ENCODE measurements around the gene COL11A1.
A peak's percentile ranks its signal among the peaks of the same experiment; 100 is the strongest.
"Not testable (repeated sequence)": the region's sequence is repeated elsewhere in the genome, so short reads cannot be mapped to it uniquely, and the experiment has no call there.

Gene COL11A1

DNA sequence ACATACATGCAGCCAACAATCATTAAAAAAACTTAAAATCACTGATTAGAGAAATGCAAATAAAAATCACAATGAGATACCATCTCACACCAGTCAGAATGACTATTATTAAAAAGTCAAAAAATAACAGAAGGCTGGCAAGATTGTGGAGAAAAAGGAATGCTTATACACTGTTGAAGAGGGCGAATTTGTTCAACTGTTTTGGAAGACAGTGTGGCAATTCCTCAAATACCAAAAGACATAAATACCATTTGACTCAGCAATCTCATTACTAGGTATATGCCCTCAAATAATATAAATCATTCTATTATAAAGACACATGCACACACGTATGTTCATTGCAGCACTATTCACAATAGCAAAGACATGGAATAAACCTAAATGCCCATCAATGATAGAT lies 19.9 kb upstream of the COL11A1 start:
- not testable (repeated sequence) for H3K4me2 ChIP-seq (ENCODE audit: low read length); H3K23ac ChIP-seq (ENCODE audit: low read length); H3K36me3 ChIP-seq (ENCODE audit: control insufficient read depth in 1 of 2, insufficient read depth in 2 of 2, low read length in 2 of 2); H2BK120ac ChIP-seq (ENCODE audit: insufficient read depth, low read length, poor library complexity); H3K27me3 ChIP-seq (ENCODE audit: insufficient read depth, low read length); H3K9me3 ChIP-seq (ENCODE audit: insufficient read depth, low read depth, low read length); H2BK12ac ChIP-seq (ENCODE audit: low read length); H2AFZ ChIP-seq (ENCODE audit: insufficient read depth, low read length, poor library complexity); H3K4ac ChIP-seq (ENCODE audit: low read depth, low read length); H4K12ac ChIP-seq (ENCODE audit: low read depth, low read length); H3K27ac ChIP-seq (ENCODE audit: low read depth, low read length); H2BK5ac ChIP-seq (ENCODE audit: low read depth, low read length, poor library complexity); H3K4me3 ChIP-seq (ENCODE audit: low read depth, low read length); H3K14ac ChIP-seq (ENCODE audit: low read length); H3K79me1 ChIP-seq (ENCODE audit: low read length); H3K4me1 ChIP-seq (ENCODE audit: control insufficient read depth in 1 of 2, insufficient read depth in 2 of 2, low read length in 2 of 2); H3K9ac ChIP-seq (ENCODE audit: low read length); H3K18ac ChIP-seq (ENCODE audit: low read length); H3K79me2 ChIP-seq (ENCODE audit: control insufficient read depth, insufficient read depth, low read length, poor library complexity); H4K91ac ChIP-seq (ENCODE audit: low read depth, low read length); H2AK5ac ChIP-seq (ENCODE audit: low read length); H4K8ac ChIP-seq (ENCODE audit: low read depth, low read length)
- DNase-seq = peak in 1 of 2 donors; percentile 13
- no CpG with 5 or more reads among the region's 2 CpGs for WGBS (ENCODE audit: extremely low coverage, insufficient coverage, insufficient read length)

- H2AK5ac ChIP-seq (ENCODE audit: low read length) = no peak overlapping the region
- no CpG with 5 or more reads among the region's 2 CpGs for WGBS (ENCODE audit: extremely low coverage, insufficient coverage, insufficient read length)
- no peaks in the 10 kb centered on the region for H3K27me3 ChIP-seq (ENCODE audit: insufficient read depth, low read length)
- H3K23ac ChIP-seq (ENCODE audit: low read length) = no peak overlapping the region
- no peak overlapping the region for H2BK120ac ChIP-seq (ENCODE audit: insufficient read depth, low read length, poor library complexity)
- no peak overlapping the region for H3K4me2 ChIP-seq (ENCODE audit: low read length)
- no peaks in the 10 kb centered on the region for H3K79me1 ChIP-seq (ENCODE audit: low read length)
- no peaks in the 10 kb centered on the region for H3K9me3 ChIP-seq (ENCODE audit: insufficient read depth, low read depth, low read length)
- no peak overlapping the region for H4K12ac ChIP-seq (ENCODE audit: low read depth, low read length)
- H2BK5ac ChIP-seq (ENCODE audit: low read depth, low read length, poor library complexity) = no peak overlapping the region
- no peak overlapping the region for H3K4me3 ChIP-seq (ENCODE audit: low read depth, low read length)
- no peak overlapping the region for H2AFZ ChIP-seq (ENCODE audit: insufficient read depth, low read length, poor library complexity)
- H3K27ac ChIP-seq (ENCODE audit: low read depth, low read length) = no peak overlapping the region
- H3K18ac ChIP-seq (ENCODE audit: low read length) = no peak overlapping the region
- no peak overlapping the region for H2BK12ac ChIP-seq (ENCODE audit: low read length)
- no peaks in the 10 kb centered on the region for H3K4me1 ChIP-seq (ENCODE audit: control insufficient read depth in 1 of 2, insufficient read depth in 2 of 2, low read length in 2 of 2)
- H4K8ac ChIP-seq (ENCODE audit: low read depth, low read length) = no peak overlapping the region
- no peaks in the 10 kb centered on the region for H3K79me2 ChIP-seq (ENCODE audit: control insufficient read depth, insufficient read depth, low read length, poor library complexity)
- no peak overlapping the region for H3K4ac ChIP-seq (ENCODE audit: low read depth, low read length)
- H3K9ac ChIP-seq (ENCODE audit: low read length) = no peak overlapping the region
- H3K36me3 ChIP-seq (ENCODE audit: control insufficient read depth in 1 of 2, insufficient read depth in 2 of 2, low read length in 2 of 2) = no peaks in the 10 kb centered on the region
- no peak overlapping the region for H4K91ac ChIP-seq (ENCODE audit: low read depth, low read length)
- no peak overlapping the region for H3K14ac ChIP-seq (ENCODE audit: low read length)
- peak; percentile 4 to 50 for DNase-seq
Observed at GRCh38 chr1:103125219-103125618, 16.9 kb upstream of the COL11A1 start.

DNA sequence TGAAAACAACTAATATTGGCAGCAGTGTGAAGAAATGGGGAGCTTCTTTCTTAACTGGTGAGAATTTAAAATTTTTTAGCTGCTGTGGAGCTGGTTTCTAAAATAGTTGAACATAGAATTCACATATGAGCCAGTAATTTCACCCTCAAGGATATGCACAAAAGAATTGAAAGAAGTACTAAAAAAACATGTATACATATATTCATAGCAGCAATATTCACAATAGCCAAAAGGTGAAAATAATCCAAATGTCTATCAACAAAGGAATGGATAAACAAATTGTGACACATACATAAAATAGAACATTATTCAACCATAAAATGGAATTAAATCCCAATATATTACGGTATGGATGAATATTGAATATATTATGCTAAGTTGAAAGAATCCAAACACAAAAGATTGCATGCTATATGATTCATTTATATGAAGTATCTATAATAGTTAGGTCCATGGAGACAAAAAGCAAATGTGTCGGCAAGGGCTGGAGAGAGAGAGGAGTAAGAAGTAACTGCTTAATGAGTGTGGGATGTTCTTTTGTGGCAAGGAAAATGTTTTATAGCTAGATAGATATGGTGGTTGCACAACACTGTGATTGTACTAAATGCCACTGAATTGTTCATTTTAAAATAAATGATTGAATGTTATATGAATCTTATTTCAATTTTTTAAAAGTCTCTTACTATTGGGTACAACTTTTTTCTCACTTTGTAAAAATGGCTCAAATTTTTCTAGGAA lies 14.8 kb upstream of the COL11A1 start:
- Histone ChIP-seq H3K79me1 (ENCODE audit: low read length) (no peaks in the 10 kb centered on the region), H3K36me3 (ENCODE audit: control insufficient read depth in 1 of 2, insufficient read depth in 2 of 2, low read length in 2 of 2) (no peaks in the 10 kb centered on the region), H3K4me1 (ENCODE audit: control insufficient read depth in 1 of 2, insufficient read depth in 2 of 2, low read length in 2 of 2) (no peaks in the 10 kb centered on the region), H2AFZ (ENCODE audit: insufficient read depth, low read length, poor library complexity) (no peak overlapping the region), H4K12ac (ENCODE audit: low read depth, low read length) (no peak overlapping the region), H2BK120ac (ENCODE audit: insufficient read depth, low read length, poor library complexity) (no peak overlapping the region), H2BK12ac (ENCODE audit: low read length) (no peak overlapping the region), H3K27ac (ENCODE audit: low read depth, low read length) (no peak overlapping the region), H2BK5ac (ENCODE audit: low read depth, low read length, poor library complexity) (no peak overlapping the region), H3K9me3 (ENCODE audit: insufficient read depth, low read depth, low read length) (no peaks in the 10 kb centered on the region), H3K79me2 (ENCODE audit: control insufficient read depth, insufficient read depth, low read length, poor library complexity) (no peaks in the 10 kb centered on the region), H3K18ac (ENCODE audit: low read length) (no peak overlapping the region), H3K23ac (ENCODE audit: low read length) (no peak overlapping the region), H4K8ac (ENCODE audit: low read depth, low read length) (no peak overlapping the region), H3K4me3 (ENCODE audit: low read depth, low read length) (no peak overlapping the region), H3K27me3 (ENCODE audit: insufficient read depth, low read length) (no peaks in the 10 kb centered on the region), H3K14ac (ENCODE audit: low read length) (no peak overlapping the region), H3K4ac (ENCODE audit: low read depth, low read length) (no peak overlapping the region), H3K9ac (ENCODE audit: low read length) (no peak overlapping the region), H2AK5ac (ENCODE audit: low read length) (no peak overlapping the region), H4K91ac (ENCODE audit: low read depth, low read length) (no peak overlapping the region), H3K4me2 (ENCODE audit: low read length) (no peak overlapping the region)
- WGBS (ENCODE audit: extremely low coverage, insufficient coverage, insufficient read length) = no CpG with 5 or more reads among the region's 2 CpGs
- no peak for DNase-seq

GRCh38 chr1:103120981-103121380 lies 12.7 kb upstream of the COL11A1 start:
- H3K27me3 ChIP-seq (ENCODE audit: insufficient read depth, low read length) = no peaks in the 10 kb centered on the region

More at GRCh38 chr1:103120981-103121380, 12.7 kb upstream of the COL11A1 start:
- no peaks in the 10 kb centered on the region for H3K4me1 ChIP-seq (ENCODE audit: control insufficient read depth in 1 of 2, insufficient read depth in 2 of 2, low read length in 2 of 2)
- no peaks in the 10 kb centered on the region for H3K9me3 ChIP-seq (ENCODE audit: insufficient read depth, low read depth, low read length)
- H3K27ac ChIP-seq (ENCODE audit: low read depth, low read length) = no peak overlapping the region
- H3K36me3 ChIP-seq (ENCODE audit: control insufficient read depth in 1 of 2, insufficient read depth in 2 of 2, low read length in 2 of 2) = no peaks in the 10 kb centered on the region
- no peak overlapping the region for H3K14ac ChIP-seq (ENCODE audit: low read length)
- H4K12ac ChIP-seq (ENCODE audit: low read depth, low read length) = no peak overlapping the region
- no CpG with 5 or more reads among the region's 2 CpGs for WGBS (ENCODE audit: extremely low coverage, insufficient coverage, insufficient read length)
- H3K4ac ChIP-seq (ENCODE audit: low read depth, low read length) = no peak overlapping the region
- no peak overlapping the region for H4K8ac ChIP-seq (ENCODE audit: low read depth, low read length)
- H3K79me2 ChIP-seq (ENCODE audit: control insufficient read depth, insufficient read depth, low read length, poor library complexity) = no peaks in the 10 kb centered on the region
- no peak overlapping the region for H2BK5ac ChIP-seq (ENCODE audit: low read depth, low read length, poor library complexity)
- H2BK12ac ChIP-seq (ENCODE audit: low read length) = no peak overlapping the region
- no peak for DNase-seq
- H2AFZ ChIP-seq (ENCODE audit: insufficient read depth, low read length, poor library complexity) = no peak overlapping the region
- no peak overlapping the region for H3K9ac ChIP-seq (ENCODE audit: low read length)
- no peak overlapping the region for H3K23ac ChIP-seq (ENCODE audit: low read length)
- H3K79me1 ChIP-seq (ENCODE audit: low read length) = no peaks in the 10 kb centered on the region
- H3K4me3 ChIP-seq (ENCODE audit: low read depth, low read length) = no peak overlapping the region
- no peak overlapping the region for H3K18ac ChIP-seq (ENCODE audit: low read length)
- no peak overlapping the region for H3K4me2 ChIP-seq (ENCODE audit: low read length)
- no peak overlapping the region for H4K91ac ChIP-seq (ENCODE audit: low read depth, low read length)
- H2BK120ac ChIP-seq (ENCODE audit: insufficient read depth, low read length, poor library complexity) = no peak overlapping the region
- H2AK5ac ChIP-seq (ENCODE audit: low read length) = no peak overlapping the region

All from trophoblast cell (in vitro differentiated cells and primary cell).